ENCODE measurements around the gene BBC3. TPM values are rescaled to one million over a fixed set of nuclear protein-coding genes. Genes with fewer than 3 reads are reported as not detected.

BBC3 gene
- total RNA-seq, 4 donors from 2014 or later = 3.4 to 7.6 (median 4.2) TPM

DNA sequence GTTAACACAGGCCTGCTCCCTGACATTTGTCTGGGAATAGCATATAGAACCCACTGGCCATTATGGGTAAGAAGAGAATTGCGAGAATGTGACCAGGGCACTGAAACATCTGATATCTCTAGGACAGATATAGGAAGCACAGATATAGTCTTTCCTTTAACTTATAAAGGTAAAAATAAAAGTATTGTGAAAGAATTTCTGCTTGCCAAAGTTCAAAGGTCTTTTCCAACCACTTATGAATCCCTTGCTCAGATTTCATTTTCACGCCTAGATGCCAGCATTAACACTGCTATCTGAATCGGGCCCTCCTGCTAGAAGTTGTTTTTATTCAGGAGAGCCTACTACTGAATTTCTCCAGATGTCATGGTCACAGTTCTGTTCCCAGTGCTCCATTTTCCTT lies 27.7 kb downstream of the BBC3 start:
- ATAC-seq (no peak), DNase-seq (no peak)
- H3K36me3 ChIP-seq = peaks cover 0 to 30% of the 10 kb centered on the region in 2 donors
- H3K4me1 ChIP-seq = no peaks in the 10 kb centered on the region
- no peak overlapping the region for H3K27ac ChIP-seq
- TF ChIP-seq POLR2A (IDR thresholded peaks at IDR 0.05) = no peak
- no peak for TF ChIP-seq CTCF (IDR thresholded peaks at IDR 0.05 in 4 of 5, conservative IDR thresholded peaks at IDR 0.05 in 1 of 5)
- in situ Hi-C loops (cut with MboI; ENCODE audit: low sequenced_read_pairs in 4 of 4) = no loop called here
- no peak overlapping the region for H3K4me3 ChIP-seq
- no peaks in the 10 kb centered on the region for H3K9me3 ChIP-seq
- no peaks in the 10 kb centered on the region for H3K27me3 ChIP-seq
- intact Hi-C loops (cut with DNase I; ENCODE audit: low total_unique reads) = no loop called here

DNA sequence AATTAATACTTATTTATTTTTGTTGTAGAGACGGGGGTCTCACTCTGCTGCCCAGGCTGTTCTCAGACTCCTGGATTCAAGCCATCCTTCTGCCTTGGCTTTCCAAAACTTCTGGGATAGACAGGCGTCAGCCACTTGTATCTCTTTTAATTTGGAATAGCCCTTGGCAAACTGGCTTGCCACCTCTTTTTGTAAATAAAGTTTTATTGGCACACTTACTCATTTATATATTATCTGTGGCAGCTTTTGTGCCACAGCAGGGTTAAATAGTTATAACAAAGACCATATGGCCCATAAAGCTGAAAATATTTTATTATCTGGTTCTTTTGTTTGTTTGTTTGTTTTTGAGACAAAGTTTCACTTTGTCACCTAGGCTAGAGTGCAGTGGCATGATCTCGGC lies 30.5 kb downstream of the BBC3 start:
- Histone ChIP-seq H3K4me3 (no peak overlapping the region), H3K9me3 (no peaks in the 10 kb centered on the region), H3K27ac (no peak overlapping the region), H3K4me1 (no peaks in the 10 kb centered on the region), H3K27me3 (no peaks in the 10 kb centered on the region), H3K36me3 (peaks cover 0 to 19% of the 10 kb centered on the region in 2 donors)
- DNase-seq (no peak), ATAC-seq (no peak)
- TF ChIP-seq POLR2A (IDR thresholded peaks at IDR 0.05) (no peak), CTCF (IDR thresholded peaks at IDR 0.05 in 4 of 5, conservative IDR thresholded peaks at IDR 0.05 in 1 of 5) (no peak)
- in situ Hi-C loops (cut with MboI; ENCODE audit: low sequenced_read_pairs in 4 of 4) = no loop called here
- intact Hi-C loops (cut with DNase I; ENCODE audit: low total_unique reads) = no loop called here

DNA sequence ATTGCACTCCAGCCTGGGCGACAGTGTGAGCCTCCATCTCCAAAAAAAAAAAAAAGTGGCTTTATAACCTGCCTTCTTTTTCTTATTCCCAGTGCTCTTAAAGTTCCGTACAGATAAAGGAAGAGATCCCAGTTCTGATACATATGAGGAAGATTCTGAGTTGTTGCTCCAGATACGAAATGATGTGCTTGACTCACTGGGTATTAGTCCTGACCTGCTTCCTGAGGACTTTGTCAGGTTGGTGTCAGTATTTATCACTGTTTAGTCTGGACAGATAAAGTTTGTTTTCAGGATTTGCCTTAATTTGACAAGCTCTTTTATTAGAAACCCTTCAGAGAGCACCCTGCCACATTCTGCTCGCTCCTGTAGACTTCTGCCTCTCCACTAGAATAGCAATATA lies 33.9 kb downstream of the BBC3 start:
- H3K27me3 ChIP-seq = no peaks in the 10 kb centered on the region
- H3K27ac ChIP-seq = no peak overlapping the region
- DNase-seq (no peak), ATAC-seq (no peak)
- TF ChIP-seq POLR2A (IDR thresholded peaks at IDR 0.05) = no peak
- no peak for TF ChIP-seq CTCF (IDR thresholded peaks at IDR 0.05 in 4 of 5, conservative IDR thresholded peaks at IDR 0.05 in 1 of 5)
- no peaks in the 10 kb centered on the region for H3K9me3 ChIP-seq
- intact Hi-C loops (cut with DNase I; ENCODE audit: low total_unique reads) (no loop called here), in situ Hi-C loops (cut with MboI; ENCODE audit: low sequenced_read_pairs in 4 of 4) (no loop called here)
- H3K4me3 ChIP-seq = no peak overlapping the region
- peaks cover 0 to 9% of the 10 kb centered on the region in 2 donors for H3K36me3 ChIP-seq
- no peaks in the 10 kb centered on the region for H3K4me1 ChIP-seq

- intact Hi-C loops (cut with DNase I; ENCODE audit: low total_unique reads) = no loop called here
These were observed 35.6 kb downstream of the BBC3 start for GRCh38 chr19:47195434-47195833.

More at GRCh38 chr19:47195434-47195833, 35.6 kb downstream of the BBC3 start:
- Histone ChIP-seq H3K9me3 (no peaks in the 10 kb centered on the region), H3K27me3 (no peaks in the 10 kb centered on the region), H3K4me3 (no peak overlapping the region), H3K27ac (no peak overlapping the region), H3K4me1 (peaks cover 2 to 4% of the 10 kb centered on the region in 2 donors), H3K36me3 (peaks cover 0 to 9% of the 10 kb centered on the region in 2 donors)
- in situ Hi-C loops (cut with MboI; ENCODE audit: low sequenced_read_pairs in 4 of 4) = no loop called here
- DNase-seq = no peak
- TF ChIP-seq POLR2A (IDR thresholded peaks at IDR 0.05) = no peak
- no peak for TF ChIP-seq CTCF (IDR thresholded peaks at IDR 0.05 in 4 of 5, conservative IDR thresholded peaks at IDR 0.05 in 1 of 5)
- ATAC-seq = no peak

Measured in gastrocnemius medialis (tissue), 4 donors.